GM19467 (cell line): ENCODE results near the gene COG5.
"Not testable (repeated sequence)": the region's sequence is repeated elsewhere in the genome, so short reads cannot be mapped to it uniquely, and the experiment has no call there.

Source experiments
- ATAC-seq: cut with Tn5 transposase; IDR thresholded peaks from one replicate; pipeline ENCODE4 v1.9.1; 2021; ENCODE audit warnings: mild to moderate bottlenecking, moderate library complexity; ENCODE audit not compliant: unreplicated experiment

Gene COG5

DNA sequence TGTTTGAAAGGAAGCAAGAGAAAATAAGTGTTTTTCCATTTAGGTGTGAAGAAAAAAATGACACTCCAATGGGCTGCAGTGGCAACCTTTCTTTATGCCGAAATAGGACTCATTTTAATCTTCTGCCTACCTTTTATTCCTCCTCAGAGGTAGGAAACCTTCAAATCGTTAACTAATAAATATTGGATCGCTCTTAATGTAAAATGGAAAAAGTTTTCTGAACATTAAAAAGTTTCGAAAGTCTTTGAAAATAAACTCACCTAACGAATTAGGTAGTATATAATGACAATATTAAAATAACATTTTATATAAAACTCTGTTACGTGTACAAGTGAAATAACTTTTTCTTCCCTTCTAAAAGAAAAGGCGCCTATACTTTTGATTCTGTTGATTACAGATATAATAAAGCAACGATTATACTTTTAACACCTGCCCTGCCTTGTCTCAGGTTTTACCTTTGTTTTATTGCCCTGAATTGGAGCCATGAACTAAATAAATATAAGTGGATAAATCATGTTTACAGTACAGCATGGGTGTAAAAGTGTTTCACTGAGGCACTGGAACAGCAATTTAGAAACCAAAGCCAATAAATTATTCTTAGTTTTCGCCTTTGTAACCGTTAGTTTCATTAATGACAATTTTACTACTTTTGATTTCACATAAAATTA lies 17.1 kb upstream of the COG5 start:
- no peak for ATAC-seq

DNA sequence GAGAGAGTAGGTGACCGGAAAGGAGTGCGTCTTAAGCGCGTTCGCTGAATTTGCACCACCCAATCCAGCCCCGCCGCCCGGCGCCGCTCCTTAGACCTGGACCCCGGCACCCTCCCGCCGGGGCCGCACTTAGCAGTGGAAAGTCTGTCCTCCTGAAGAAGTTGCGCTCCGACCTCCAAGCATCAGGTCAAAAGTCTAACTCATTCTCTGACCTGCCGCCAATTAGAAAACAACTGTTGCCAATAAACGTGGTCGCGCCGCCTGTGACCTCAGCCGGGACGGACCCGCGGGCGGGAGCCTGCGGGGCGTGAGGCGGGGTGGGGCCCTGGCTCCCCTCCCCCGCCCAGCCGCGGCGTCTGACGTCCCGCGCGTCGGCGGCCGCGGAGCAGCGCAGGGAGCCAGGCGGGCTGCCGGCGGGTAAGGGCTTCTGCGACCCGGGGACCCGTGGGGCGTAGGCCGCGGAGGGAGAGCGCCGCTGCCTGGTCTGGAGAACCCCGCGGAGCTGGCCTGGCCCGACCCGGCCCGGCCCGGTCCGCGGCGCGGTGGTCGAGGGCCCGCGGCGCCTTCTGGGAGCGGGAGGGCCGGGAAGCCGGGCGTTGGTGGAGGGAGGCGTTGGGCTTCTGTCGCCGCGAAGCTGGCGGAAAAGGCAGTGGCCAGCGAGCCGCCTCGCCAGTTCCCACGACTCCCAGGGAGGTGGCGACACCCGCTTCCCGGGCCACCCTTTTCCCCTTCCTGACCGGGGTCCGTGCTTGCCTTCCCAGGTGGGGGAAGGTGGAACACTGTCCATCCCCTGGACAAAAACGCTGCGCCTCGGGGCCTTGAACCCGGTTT lies 16.4 kb upstream of the COG5 start, which contains the start of gene BCAP29:
BCAP29 (plus strand) TSS at position 362 of the 831 bp plus-strand sequence. CDS start 527 bp downstream, outside the sequence.
- peak; percentile 85 for ATAC-seq

DNA sequence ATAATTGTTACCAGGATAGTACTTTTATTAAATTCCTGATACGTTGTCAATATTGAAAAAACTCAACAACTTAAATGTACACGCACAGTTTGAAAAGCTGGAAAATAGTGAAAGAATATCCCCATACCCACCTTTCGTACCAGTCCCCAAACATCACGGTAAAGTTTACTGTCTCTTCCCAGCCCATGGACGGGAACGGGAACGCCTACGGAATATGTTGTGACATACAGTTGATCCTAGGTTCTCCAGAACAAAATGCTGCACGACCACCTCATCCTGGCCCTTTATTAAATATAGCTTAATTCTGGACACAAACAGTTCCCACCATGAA lies 15.8 kb upstream of the COG5 start:
- ATAC-seq = no peak

DNA sequence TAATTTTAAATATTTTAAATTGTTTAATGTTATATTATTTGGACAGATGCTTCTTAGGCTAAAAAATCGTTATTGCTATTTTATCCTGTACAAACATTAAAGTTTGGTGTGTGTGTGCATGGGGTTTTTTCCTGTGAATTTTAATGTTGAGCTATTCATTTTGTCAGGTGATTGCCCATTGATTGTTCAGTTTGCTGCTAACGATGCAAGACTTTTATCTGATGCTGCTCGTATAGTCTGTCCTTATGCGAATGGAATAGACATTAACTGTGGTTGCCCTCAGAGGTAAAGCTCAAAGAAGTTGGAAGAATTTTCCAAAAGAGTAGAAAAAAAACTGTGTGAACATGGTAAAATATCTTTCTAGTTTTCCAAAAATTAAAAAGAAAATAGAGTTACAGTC lies 9.8 kb upstream of the COG5 start:
- no peak for ATAC-seq

DNA sequence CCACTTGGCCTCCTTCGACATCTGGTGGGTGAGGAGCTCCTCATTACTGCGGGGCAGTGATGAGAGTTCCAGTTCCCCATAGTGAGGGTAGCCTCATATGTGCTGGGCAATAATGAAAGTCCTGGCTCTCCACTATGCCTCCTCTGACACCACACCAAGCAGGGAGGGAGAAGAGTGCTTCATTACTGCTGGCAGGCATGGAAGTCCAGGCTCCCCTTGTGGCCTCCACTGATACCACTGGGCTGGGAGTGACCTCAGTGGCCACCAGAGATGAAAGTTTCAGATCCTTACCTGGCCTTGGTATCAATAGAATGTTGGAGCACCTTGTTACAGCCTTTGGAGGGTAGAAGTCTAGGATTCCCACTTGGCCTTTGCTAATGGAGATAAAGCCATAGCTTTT lies 6.6 kb upstream of the COG5 start:
- no peak for ATAC-seq

DNA sequence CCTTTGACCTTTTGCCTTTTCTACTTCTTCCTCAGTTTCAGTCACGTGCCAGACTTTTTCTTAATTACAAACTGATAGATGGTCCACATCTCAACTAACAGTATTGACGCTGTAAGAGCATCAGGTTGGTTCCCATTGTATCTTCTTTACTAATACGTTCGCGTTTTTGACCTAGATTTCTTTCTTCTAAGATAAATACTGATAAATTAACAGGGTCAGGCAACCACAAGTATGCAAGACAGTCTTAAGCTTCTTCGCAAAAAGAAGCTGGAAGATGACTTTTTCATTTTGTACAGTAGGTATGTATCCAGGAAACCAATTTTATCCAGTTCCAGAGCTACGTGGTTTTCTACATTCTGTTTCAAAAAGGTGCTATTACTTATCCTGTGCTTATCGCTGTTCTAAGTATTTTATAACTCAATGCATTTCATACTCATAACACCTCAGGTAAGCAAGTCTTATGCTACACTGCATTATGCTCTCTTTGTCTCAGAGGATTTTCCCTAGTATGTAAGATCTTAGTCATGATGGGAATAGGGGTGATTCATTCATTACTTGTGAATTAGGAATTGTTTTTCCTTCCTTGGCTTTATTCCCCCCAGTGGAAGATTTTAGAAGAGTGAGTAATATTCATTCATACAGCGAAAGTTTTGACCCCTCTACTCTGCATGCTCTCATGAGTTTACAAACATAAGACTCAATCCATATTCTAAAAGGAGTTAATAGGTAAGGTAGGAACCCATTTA lies 1.0 kb upstream of the COG5 start:
- no peak for ATAC-seq

DNA sequence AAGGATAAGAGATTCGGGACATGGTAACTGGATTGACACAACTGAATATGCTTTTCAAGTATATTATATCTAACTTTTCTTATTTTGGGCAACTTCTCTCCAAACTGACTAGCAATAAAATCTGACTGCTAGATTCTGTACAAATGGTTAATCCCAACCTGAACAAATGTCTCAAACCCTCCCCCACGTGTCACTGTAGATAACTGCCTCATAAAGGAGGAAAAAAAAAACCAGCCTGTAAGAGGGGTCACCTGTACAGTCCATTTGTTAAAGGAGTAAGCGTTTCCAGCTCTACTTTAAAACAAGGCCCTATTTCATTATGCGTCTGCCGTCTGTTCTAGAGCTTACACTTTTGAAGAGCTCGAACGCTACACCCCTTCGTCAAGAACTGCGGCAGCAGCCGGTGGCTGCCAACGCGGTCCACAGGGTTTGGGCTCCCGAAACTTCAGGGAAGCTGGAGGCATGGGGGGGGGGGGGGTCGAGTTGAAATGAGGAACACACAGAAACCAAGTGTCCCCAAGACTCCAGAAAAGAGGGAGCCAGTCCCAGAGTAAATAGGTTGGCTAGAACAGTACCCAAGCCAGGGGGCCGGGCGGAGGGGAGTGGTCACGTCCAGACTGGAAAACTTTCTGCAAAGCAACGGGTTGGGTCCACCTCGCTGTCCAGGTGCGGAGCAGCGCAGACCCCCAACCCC lies 492 bp downstream of the COG5 start:
- peak; percentile 45 for ATAC-seq

DNA sequence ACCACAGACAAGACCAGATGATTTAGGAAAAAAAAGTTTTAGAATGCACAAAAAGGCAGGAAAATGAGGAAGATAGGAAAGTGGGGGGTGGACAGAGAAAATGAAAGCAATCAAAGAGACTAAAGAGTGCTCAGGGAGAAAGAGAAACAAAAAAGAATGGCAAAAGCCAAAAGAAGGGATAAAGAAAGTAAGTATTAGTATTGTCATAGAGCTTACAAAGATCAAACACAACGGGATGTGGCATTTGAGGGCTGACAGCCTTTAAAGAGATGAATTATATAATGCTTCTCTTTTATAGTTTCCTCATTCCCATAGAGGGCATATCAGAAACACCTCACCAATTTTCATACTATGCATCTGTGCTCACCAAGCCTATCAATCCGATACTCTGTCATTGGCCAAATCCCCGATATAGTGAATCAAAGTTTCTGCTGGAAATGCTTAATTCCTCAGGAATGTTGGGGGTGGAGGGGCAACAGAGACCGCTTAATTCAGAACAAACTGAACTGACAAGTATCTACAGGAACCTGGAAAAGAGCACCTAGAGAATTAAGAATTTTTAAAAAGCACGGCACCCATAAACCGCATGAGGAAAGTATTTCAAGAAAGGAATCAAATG lies 2.7 kb downstream of the COG5 start:
- ATAC-seq = no peak

DNA sequence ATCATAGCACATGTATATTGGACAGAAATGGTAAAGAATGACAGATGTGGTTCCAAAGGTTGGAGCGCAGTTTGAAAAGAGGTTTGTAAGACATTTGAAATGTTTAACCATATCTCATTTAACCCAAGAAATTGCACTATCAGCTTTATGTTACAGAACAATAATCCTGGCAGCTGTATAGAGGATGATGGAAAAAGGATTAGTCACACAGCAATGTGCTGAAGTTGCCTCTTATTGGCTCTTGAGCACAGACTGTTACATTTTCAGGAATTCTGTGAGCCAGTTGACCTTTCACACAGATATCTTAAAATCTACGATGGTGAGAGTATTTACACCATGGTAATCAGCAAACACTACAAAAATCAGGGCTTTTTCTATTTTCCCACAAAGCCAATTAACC lies 3.9 kb downstream of the COG5 start:
- ATAC-seq = no peak

DNA sequence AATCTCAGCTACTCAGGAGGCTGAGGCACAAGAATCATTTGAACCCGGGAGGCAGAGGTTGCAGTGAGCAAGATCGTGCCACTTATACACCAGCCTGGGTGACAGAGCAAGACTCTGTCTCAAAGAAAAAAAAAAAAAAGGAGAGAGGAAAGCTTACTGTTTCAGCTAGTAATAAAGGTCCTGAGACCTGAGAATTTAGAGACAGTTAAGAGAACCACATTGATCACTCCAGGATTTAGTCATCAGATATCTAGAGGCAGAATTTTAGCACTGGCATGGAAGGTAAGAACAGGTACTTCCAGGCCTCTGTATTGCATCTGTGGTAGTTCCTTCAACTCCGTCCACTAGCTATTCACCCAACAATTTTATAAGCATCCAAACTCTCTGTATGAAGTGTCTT lies 7.8 kb downstream of the COG5 start:
- no peak for ATAC-seq

DNA sequence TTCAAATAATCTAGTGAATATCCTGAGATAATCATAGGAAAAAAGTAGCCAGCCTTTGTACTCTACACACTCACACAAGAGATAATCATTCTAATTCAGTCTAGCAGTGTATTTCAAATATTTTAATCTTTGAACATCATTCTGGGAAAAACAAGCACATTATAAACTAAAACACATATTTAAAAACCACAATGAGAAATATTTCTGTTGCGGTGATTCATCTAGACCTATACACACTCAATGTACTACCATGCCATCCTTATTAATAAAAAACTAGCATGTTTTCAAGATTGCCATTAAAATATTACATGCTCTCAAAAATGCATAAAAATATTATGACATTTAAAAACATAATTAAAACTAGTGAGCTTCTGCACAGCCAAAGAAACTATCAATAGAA lies 11.8 kb downstream of the COG5 start:
- ATAC-seq = no peak

DNA sequence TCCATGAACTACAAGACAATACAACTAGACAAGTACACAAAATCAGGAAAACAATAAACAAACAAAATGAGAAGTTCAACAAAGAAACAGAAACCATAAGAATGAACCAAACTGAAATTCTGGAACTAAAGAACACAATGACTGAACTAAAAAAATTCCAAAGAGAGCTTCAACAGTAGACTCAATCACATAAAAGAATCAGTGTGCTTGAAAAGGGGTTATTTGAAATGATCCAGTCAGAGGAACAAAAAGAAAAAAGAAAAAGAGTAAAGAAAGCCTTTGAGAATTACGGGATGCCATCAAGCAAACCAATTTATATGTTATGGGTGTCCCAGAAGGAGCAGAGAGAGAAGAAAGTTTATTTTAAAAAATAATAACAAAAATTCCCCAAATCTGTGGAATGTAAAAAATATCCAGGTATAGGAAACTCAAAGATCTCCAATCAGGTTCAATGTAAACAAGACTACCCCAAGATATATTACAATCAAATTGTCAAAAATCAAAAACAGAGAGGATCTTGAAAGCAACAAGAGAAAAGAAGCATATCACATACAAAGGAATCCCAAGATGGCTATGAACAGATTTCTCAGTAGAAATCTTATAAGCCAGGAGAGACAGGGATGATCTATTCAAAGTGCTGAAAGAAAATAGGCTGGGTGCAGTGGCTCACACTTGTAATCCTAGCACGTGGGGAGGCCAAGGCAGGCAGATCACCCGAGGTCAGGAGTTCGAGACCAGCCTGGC lies 18.7 kb downstream of the COG5 start:
- no peak for ATAC-seq

DNA sequence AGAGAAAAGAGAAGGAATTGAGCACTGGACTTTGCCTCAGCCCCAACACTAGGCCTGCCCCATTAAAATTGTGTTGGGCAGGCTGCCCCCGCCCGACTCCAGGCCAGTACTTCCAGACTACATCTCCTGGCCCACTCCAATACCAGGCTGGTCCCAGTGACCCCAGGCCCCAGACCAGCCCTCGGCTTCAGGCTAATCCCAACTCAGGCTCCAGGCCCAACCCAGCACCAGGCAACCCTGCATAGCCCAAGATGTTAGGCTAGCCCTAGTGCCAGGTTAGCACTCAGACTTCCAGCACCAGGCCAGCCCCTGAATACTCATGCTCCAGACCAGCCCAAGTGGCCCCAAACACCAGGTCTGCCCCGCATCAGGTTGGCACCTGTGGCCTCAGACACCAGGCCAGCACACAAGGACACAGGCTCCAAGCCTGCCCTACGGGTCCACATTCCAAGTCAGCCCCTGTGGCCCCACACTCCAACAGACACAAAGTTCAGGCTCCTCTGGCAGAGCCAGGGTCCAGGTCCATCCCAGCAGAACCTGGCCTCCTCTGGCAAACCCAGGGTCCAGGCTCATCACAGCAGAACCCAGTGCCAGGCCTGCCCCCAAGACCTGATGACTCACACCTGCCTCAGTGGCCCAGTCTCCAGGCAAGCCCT lies 20.3 kb downstream of the COG5 start:
- ATAC-seq = no peak

DNA sequence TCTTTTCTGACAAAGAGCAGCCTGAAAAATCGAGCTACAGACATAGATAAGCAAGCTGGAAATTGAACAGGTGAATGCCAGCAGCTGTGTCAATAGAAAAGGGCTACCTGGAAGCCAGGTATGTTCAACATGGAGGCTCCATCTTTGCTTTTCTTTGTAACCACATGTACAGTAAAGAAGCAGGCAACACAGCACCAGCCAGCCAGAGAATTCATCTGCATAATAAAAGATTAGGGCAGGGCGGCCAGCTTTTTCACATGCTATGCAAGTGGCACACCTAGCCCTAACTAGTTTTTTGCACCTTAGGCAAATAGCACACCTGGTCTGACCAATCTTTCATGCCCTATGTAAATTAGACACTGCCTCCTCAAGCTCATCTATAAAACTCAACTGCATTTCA lies 25.7 kb downstream of the COG5 start:
- no peak for ATAC-seq

DNA sequence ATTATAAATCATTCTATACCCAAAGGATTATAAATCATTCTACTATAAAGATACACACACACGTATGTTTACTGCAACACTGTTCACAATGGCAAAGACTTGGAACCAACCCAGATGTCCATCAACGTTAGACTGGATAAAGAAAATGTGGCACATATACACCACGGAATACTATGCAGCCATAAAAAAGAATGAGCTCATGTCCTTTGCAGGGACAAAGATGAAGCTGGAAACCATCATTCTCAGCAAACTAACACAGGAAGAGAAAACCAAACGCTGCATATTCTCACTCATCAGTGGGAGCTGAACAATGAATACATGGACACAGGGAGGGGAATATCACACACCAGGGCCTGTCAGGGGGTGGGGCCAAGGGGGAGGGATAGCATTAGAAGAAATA lies 26.5 kb downstream of the COG5 start:
- not testable (repeated sequence) for ATAC-seq

DNA sequence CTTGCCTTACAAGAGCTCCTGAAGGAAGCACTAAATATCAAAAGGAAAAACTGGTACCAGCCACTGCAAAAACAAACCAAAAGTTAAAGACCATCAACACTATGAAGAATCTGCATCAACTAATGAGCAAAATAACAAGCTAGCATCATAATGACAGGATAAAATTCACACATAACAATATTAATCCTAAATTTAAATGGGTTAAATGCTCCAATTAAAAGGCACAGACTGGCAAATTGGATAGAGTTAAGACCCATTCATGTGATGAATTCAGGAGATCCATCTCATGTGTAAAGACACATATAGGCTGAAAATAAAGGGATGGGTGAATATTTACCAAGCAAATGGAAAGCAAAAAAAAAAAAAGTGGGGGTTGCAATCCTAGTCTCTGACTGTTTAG lies 29.6 kb downstream of the COG5 start:
- no peak for ATAC-seq

DNA sequence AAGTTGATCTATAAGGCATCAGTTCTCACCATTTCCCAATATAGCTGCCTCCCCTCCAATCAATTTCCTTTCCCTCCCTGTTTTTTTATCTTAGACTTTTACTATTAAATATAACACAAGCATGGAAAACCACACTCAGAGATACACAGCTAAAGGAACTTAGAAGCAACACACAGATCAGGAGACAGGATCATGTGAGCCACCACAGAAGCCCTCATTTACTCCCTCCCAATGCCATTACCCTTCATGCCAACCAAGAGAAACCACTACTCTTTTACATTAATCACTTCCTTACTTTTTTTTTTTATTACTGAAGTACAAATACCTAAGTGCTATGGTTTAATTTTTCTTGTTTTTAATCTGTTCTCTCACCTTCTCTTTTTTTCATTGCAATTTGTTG lies 33.0 kb downstream of the COG5 start:
- no peak for ATAC-seq

DNA sequence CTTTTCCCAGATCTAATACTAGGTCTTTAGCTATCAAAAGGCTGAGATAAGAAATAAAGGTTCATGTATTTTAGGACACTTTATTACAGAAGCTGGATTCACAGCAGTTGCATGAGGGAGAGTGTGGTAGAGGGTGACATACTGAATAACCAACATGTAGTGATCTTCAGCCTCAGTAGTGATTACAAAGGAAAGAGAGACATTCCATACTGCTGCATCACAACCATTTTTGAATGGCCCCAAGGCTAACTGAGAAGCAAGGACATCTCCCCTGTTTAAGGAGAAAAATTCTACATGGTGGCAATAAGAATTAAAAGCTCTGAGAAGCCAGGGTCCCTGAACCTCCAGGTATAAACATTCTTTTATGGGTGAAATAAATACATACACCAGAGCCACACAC lies 35.3 kb downstream of the COG5 start:
- no peak for ATAC-seq

DNA sequence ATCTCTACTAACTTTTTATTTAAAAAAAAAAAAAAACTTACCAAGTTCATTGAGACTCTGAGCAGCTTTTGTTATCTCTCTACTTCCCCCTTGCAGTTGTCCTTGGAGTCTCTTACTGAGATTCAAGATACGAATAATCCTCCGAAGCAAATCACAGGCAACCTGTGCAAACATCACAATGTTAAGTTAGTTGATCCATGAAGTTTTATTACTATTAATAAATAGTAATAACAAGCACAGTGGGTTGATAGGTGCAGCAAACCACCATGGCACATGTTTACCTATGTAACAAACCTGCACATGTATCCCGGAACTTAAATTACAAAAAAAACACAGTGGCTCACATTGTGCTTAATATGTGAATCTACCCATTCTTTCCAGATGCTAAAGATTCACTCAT lies 36.5 kb downstream of the COG5 start:
- no peak for ATAC-seq

DNA sequence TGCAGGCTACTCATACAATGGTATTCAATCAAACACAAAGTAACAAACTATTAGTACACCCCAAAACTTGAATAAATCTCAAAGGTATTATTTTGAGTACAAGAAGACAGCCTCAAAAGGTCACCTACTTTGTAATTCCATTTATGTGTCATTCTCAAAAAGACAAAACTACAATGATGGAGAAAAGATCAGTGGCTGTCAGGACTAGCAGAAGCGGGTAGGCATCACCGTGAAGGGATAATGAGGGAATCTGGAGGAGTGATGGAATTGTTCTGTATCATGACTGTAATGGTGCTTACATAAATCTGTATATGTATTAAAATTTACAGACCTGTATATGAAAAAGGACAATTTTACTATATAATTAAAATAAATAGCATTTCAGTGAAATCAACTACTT lies 37.0 kb downstream of the COG5 start:
- ATAC-seq = no peak
